OCI-M2 (cell line): ENCODE measurements around the gene CTDSP2.
"Not testable (repeated sequence)": the region's sequence is repeated elsewhere in the genome, so short reads cannot be mapped to it uniquely, and the experiment has no call there.

Experiments
- DNase-seq: peaks from one replicate; lab custom pipeline; 2025; ENCODE audit not compliant: unreplicated experiment; lab: John Stamatoyannopoulos, UW

Gene CTDSP2

DNA sequence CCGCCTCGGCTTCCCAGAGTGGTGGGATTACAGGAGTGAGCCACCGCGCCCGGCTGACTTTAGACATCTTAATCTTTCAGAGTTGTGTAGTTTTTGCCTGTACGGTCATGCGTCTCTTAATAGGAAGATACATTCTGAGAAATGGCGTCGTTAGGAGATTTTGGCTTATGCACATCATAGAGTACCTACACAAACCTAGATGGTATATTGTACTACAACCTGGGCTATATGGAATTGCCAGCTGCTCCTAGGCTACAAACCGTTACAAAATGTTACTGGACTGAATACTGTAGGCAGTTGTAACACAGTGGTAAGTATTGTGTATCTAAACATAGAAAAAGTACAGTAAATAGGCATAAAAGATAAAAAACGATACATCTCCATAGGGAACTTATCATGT lies 62.7 kb downstream of the CTDSP2 start:
- no peak for DNase-seq

DNA sequence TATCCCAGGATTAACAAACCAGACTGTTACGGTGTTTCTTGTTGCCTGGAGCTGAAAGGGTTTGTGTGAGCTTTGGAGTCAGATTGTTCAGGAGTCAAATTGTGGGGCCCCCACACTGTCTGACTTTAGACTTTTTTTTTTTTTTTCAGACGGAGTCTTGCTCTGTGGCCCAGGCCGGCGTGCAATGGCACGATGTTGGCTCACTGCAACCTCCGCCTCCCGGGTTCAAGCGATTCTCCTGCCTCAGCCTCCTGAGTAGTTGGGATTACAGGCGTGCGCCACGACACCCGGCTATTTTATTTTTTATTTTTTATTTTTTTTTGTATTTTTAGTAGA lies 63.1 kb downstream of the CTDSP2 start:
- no peak for DNase-seq

DNA sequence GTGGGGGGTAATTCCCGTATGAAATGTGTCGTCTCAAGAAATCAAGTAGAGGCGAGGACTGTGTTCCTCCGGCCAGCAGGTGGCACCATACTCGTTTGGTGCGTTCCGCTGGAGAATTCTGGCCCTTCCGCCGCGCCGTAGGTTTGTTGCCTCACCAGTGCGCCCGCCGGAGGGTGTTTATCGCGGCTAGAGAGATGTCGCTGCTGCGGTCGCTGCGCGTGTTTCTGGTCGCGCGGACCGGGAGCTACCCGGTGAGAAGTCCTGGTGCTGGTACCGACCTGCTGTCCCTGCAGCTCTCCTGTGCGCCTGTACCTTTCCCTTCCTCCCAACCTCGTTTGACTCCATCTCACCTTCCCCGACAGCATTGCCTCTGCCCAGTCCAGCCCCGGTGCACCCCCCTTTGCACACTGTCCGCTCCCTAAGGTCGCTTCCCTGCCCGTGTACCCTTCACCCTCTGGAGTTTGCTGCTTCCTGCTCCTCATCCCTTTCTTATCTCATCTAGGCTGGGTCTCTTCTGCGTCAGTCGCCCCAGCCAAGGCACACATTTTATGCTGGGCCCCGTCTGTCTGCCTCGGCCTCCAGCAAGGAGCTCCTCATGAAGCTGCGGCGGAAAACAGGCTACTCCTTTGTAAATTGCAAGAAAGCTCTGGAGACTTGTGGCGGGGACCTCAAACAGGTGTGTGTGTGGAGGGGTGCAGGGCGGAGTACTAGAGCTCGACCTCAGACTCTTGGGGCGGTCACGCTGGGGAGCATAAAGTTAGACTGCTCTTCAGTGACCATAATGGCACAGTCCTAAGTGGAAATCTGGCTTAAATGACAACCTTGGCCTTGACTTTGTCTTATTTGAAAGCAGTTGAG lies 63.7 kb downstream of the CTDSP2 start, which contains the start of gene TSFM:
Gene TSFM, plus strand, starts transcription at position 180 of the 858 bp plus-strand sequence. Its CDS starts 15 bp downstream, at position 195.
- DNase-seq: peak; percentile 72

DNA sequence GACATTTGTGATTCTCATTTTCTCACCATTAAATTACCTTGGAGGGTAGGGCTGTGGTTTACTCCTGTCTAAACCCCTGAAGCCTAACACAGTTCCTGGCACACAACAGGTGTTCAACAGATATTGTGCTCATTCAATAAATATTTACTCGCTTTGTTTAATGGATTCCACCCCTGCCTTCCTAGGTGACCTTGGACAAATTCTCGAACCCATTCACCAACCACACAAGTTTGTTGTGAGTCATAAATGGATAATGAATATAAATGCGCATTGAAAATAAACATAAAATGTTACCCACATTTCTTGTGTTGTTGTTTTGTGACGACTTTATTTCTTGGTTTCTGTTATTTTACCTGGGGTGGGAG lies 64.3 kb downstream of the CTDSP2 start:
- no peak for DNase-seq

DNA sequence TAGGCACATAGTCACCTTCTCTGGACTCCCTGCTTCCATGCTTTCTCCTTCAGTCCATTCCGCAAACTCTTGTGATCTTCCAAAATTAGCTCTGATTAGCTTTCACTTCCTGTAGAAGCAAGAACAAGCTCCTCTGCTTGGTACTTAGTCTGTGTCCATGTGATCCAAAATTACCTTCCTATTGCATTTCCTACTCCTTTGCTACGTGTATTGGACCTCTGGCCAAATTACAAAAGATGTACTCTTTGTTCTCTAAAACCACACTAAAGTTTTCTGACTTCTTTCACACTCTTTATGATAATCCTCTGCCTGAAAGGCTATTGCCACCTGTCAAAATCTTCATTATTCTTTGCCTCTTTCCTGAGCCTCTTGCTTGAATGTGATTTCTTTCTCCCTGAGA lies 64.7 kb downstream of the CTDSP2 start:
- DNase-seq: no peak

DNA sequence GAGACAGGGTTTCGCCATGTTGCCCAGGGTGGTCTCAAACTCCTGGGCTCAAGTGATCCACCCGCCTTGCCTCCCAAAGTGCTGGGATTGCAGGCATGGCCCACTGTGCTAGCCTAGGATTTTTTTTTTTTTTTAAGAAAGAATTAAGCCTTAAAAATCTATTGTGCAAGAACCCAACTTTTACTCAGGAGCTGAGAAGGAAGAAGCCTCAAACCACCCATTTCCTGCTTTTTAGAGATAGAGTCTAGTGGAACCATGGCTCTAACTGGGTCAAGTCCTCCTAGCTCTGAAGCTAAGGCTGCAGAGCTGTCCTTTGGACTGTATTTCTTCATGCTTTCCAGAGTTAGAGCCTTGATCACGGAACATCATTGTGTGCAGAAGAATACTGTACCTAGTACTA lies 65.3 kb downstream of the CTDSP2 start:
- no peak for DNase-seq

DNA sequence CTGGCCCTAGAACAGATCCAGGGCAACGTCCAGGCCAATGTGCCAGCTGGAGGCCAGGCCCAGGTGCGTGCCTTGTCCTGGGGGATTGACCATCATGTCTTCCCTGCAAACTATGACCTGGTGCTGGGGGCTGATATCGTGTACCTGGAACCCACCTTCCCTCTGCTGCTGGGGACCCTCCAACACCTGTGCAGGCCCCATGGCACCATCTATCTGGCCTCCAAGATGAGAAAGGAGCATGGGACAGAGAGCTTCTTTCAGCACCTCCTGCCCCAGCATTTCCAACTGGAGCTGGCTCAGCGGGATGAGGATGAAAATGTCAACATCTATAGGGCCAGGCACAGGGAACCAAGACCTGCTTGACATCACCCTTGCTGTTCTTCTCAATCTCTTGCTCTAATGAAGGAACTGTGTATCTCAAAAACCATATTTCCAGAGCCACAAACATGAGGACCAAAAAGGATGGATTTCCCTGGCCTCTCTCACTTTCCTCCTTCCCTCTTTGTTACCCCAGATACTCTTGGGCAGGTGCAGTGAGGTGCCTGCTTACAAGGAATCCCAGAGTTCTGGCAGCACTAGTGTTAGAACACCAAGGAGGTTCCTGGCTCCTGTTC lies 66.1 kb downstream of the CTDSP2 start:
- DNase-seq: no peak

DNA sequence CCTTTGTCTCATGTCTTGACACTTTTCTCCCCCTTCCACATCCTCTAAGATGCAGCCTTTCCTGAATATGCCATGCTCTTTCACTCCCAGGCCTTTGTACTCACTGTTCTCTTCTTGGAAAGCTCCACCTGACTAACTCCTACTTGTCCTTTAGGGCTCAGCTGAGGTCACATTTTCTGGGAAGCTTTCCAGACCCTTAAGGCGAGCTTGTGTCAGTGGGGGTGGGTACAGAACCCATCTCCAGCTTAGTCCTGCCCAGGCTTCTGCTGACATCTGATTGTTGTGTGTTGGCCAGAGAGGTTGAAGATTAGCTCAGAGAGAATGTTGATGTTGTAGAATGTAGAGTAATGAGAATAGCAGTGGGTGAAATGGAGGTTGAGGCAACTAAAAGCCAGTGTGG lies 66.8 kb downstream of the CTDSP2 start:
- no peak for DNase-seq

DNA sequence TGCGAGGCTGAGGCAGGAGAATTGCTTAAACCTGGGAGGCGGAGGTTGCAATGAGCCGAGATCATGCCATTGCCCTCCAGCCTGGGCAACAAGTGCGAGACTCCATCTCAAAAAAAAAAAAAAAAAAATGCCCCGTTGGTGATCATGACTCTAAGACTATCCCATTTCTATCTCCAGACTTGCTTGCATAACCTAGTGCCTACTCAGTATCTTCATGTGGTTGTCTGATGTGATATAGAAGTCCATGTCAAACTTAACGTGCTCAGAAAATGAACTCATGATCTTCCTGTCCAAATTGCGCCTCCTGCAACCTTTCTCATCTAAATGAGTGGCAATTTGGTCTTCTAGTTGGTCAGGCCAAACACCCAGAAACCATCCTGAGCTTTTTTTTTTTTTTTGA lies 68.6 kb downstream of the CTDSP2 start:
- DNase-seq: no peak

DNA sequence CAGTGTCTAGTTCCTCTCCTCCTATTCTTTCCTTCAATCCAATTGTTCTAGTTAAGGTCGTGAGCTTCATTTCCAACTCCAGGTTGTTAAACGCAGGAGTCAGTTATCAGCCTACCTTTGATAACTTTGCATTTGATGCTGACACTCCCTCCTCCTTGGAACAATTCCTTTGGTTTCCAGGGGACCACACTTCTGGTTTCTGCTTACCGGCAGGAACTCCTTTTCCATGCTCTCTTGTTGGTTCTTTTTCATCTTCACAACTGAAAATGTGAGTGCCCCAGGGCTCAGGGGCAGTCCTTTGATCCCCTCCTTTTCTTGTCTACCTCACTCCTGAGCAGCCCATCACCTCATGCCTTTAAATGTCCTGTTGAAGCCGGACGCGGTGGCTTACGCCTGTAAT lies 69.2 kb downstream of the CTDSP2 start:
- DNase-seq: no peak

DNA sequence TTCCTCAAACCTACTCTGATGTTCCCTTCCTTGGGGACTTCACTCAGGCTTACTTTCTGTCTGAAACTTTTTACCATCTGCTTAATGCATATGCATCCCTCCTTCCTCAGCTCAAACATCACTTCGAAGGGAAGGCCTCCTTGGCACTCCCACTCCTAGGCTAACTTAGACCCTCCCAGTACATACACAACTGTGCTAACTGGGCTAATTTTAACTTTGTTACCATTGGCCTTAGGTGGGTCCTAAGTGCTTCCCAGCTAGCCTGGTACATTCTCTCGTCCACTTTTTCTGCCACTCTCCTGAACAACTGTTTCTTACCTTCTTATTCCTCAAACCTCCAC lies 70.3 kb downstream of the CTDSP2 start:
- no peak for DNase-seq

DNA sequence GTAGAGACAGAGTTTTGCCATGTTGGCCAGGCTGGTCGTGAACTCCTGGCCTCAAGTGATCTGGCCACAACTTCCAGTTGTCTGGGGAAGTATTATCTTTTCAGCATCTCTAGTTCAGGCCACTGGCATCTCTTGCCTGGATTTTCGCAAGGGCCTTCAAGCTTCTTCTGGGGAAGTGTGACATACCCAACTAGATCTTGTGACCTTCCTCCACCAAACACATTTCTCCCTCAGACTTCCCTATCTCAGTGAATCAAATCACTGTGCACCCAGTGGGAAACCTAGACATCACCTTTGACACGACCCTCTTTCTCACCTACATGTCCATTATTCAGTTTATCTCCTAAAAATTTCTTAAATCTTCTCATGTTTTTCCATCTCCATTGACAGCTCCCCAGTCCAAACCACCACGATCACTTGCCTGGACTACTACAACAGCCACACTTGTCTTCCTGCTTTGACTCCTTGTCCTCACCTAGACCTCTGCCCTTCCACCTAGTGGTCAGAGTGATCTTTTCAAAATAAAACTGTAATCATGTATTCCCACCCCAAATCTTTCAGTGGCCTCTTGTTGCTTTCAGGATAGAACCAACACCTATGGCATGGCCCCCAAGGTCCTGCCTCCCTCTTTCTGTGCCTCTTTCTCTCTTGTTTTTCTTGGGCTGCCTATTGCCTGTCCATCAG lies 70.8 kb downstream of the CTDSP2 start:
- DNase-seq: no peak

DNA sequence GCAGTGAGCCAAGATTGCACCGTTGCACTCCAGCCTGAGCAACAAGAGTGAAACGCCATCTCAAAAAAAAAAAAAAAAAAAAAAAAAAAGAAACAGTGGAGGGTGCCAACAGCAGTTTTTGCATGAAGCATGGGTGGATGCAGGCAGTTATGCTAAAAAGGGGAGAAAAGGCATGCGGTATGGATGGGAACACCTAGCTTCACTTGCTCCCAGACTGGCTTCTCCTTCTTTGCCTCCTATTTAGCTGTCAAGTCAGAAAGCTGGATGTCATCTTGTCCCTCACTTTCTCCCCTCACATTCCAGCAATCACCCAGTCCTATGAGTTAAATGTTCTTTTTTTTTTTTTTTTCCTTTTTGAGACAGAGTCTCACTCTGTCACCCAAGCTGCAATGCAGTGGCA lies 71.5 kb downstream of the CTDSP2 start:
- no peak for DNase-seq

DNA sequence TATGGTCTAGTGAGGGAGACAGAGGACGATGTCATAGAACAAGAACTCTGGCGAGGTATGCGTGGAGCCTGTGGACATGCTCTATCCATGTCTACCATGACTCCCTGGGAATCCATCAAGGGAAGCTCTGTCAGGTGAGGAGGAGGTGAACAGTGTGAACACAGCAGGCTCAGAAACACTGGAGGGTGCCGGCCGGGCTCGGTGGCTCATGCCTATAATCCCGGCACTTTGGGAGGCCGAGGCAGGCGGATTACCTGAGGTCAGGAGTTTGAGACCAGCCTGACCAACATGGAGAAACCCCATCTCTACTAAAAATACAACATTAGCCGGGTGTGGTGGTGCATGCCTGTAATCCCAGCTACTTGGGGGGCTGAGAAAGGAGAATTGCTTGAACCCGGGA lies 71.9 kb downstream of the CTDSP2 start:
- DNase-seq: not testable (repeated sequence)

DNA sequence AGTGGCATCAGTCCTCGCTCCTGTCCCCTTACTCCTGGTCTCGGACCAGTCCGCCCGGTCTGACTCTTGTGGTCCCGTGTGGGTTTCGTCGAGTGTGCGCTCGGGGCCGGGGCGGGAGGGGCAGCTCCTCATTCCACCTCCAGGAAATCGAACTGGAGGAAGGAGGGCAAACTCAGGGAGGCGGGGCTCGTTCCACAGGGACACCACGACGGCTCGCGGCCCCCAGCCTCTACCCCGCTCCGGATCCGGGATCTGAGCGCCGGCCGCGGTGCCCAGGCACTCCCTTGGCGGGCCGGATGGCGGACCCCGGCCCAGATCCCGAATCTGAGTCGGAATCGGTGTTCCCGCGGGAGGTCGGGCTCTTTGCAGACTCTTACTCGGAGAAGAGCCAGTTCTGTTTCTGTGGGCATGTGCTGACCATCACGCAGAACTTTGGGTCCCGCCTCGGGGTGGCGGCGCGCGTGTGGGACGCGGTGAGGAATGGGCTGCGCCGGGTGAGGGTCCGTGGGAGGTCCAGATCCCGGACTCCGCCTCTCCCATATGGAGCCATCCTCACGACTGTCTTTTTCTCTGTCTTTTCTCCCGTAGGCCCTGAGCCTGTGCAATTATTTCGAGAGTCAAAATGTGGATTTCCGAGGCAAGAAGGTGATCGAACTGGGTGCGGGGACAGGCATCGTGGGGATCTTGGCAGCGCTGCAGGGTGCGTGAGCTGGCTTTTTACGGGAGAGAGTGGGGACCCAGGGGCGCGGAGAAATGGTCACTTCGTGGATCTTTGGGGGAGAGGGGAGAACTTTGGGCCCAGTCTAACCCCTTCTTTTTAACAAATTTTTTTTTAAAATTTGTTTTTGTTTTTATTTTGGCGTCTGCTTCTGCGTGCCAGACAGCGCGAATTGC lies 73.9 kb downstream of the CTDSP2 start, which contains the start of gene EEF1AKMT3:
Gene EEF1AKMT3, plus strand, starts transcription at position 186 of the 894 bp plus-strand sequence. Its CDS starts 111 bp downstream, at position 297.
- DNase-seq: no peak

DNA sequence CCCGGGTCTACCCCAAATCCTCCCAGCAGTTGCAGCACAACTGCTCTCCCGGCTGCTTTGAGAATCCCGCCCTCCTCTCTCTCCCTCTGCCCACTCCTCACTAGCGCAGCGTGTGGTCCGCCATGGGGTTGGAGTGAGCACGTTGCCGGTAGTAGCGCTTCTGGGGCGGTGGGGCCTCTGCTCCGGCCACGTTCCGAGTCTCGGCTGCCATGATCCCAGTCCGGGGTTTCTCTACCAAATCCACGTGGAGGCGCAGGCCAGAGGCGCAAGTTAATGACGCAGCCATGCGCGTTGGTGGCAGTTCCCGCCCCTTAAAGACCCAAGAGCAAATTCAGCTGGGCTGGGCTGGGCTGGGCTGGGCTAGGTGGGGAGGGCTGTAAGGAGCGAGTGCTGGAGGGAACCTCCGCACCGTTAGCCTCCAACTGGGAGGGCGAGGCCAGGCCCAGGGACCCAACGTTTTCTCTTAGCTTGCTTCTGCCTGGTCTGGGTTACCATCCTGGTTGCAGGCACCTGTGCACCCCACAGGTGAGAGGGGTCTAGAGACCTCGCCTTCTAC lies 74.6 kb downstream of the CTDSP2 start, which contains the start of gene METTL1:
Gene METTL1, minus strand, starts transcription at position 233 of the 556 bp plus-strand sequence. Its CDS starts 22 bp downstream, at position 211.
- DNase-seq: peak; percentile 86

DNA sequence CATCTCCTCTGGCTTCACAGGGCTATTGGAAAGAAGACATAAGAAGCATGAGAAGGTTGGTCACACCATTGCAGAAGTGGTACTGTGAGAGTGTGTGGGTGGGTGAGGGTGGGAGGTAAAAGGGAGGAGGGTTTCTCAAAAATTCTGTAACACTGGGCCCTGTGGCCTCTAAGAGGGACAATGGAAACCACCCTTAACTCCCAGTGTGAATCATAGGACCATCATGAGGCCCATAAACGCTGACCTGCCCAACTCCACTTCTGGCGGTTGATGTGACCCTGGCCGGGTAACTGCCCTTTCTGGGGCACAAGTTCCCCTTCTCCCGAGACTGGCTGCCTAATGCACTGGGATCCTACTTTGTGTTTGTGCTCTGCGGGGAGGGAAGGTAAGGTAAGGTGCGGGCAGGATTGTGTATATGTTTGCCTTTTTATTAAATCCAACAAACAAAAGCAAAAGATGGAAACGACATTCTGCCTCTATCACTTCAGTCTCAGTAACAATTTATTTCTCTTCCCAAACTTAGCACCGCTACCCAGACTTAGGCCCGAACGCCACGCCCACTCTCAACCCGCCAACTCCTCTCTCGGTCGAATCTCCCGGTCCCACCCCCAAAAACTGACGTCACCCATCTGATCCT lies 75.2 kb downstream of the CTDSP2 start:
- peak; percentile 86 for DNase-seq

DNA sequence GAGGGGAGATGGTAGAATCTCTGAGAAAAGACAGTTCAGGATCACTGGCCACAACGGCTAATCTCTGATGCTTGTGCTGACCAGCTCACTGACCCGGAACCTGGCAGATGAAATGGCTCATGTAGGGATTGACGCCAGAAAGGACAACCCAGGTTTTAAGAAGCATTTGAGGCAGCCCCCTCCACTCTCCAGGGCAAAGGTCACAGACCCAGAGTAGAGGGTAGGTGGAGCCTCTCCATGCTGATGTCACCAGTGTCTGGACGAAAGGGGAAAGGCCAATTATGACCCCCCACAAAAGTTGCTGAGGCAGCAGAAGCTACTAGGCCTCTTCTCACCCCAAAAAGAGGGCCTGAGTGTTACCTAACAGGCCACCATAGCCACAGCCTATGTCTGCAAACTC lies 75.8 kb downstream of the CTDSP2 start:
- DNase-seq: no peak
